Ecto neural progenitor cell (in vitro differentiated cells): ENCODE measurements around the gene CAD.
"Not testable (repeated sequence)": the region's sequence is repeated elsewhere in the genome, so short reads cannot be mapped to it uniquely, and the experiment has no call there.

ENCODE experiments used
- DNase-seq: peaks from one replicate; pipeline ENCODE4 v3.0.0-alpha.2; 2018; ENCODE audit warnings: low spot score

The CAD gene

DNA sequence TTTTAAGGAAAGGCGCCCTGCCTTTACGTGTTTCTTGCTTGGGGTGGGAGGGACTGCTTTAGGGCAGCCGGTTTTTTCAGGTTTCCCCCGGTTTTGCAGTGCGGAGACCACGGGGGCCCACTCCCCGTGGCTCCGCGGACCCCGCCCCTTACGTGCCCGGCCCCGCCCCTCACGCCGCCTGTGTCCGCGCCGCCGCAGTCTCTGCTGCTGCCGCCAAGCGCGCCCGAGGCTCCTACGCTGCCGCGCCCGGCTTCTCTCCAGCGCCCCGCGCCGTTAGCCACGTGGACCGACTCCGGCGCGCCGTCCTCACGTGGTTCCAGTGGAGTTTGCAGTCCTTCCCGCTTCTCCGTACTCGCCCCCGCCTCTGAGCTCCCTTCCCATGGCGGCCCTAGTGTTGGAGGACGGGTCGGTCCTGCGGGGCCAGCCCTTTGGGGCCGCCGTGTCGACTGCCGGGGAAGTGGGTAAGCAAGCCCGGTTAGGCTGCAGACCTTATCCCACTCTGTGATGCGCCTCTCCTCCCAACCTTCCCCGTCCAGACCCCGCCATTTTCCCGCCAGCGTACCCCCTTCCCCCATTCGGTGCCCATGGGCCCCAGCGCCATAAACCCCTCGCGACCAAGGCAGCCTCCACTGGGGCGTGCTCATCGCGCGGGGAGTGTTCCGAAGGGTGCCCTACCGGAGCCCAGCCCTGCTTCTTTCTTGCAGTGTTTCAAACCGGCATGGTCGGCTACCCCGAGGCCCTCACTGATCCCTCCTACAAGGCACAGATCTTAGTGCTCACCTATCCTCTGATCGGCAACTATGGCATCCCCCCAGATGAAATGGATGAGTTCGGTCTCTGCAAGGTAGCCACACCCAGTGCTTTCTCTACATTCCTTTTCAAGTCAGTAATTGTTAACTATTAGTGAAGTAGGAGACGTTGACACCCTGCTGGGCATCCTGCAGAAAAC lies at the start of gene CAD:
TSS of gene CAD (plus strand) at position 197 of the 949 bp plus-strand sequence. CDS start at position 380, 183 bp downstream.
- DNase-seq: peak; percentile 93

DNA sequence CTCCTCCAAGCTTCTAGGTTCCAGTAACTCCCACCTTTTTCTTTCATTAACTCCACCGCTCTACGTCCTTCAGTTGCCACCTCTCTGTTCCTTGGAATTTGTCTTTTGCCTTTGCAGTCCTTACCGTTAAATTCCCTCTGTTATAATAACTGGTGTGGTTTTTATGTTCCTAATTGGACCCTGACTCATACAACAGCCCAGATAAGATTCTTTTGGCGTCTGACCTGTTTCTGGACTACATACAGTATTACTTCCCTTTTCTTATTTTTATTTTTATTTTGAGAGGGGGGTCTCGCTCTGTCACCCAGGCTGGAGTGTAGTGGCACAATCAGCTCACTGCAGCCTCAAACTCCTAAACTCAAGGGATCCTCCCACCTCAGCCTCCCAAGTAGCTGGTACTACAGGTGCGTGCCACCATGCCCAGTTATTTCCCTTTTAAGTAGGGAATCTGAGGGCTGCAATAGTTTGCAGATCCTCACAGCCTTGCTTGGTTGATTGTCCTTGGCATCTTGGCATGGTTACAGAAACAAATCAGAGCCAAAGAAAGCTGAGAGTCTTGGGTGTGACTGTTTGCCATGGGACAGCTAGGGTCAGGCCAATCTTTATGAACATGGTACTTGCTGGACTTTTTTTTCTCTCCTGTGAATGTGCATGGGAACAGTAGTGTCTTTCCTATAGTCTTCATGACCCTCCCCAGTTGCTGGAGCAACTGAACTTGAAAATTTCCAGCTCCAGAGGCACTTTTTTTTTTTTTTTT lies 46.4 kb upstream of the CAD start:
- DNase-seq: no peak

DNA sequence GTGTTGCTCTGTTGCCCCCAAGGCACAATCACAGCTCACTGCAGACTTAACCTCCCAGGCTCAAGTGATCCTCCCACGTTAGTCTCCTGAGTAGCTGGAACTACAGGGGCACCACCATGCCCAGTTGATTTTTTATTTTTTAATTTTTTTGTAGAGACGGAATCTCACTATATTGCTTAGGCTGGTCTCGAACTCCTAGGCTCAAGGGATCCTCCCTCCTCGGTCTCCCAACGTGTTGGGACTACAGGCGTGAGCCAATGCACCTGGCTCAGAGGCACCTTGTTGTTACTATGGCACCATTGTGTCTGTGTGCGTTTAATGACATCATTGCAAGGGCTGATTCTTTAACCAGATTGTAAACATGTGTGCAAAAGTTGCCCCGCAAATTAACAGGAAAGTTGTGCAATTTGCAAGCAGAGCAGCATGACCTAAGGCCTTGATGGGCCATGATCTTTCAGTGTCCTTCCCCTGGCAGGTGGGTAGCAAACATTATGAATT lies 45.8 kb upstream of the CAD start:
- no peak for DNase-seq

DNA sequence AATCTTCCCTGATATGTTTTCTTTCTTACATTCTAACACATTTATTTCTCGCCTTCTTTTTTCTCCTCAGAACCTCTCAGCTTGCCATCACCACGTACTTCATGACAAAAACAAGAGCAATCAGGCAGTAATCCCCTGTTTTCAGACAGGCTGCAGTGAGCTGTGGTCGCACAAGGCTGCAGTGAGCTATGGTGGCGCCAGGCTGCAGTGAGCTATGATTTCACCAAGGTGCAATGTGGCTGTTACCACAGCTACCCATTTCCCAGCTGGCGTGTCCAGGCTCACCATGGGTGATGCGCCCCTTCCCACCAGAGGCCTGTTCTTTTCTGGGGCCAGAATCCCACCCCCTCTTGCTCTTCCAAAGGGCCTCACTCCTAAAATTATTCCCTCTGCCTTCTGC lies 42.5 kb upstream of the CAD start:
- DNase-seq: no peak

DNA sequence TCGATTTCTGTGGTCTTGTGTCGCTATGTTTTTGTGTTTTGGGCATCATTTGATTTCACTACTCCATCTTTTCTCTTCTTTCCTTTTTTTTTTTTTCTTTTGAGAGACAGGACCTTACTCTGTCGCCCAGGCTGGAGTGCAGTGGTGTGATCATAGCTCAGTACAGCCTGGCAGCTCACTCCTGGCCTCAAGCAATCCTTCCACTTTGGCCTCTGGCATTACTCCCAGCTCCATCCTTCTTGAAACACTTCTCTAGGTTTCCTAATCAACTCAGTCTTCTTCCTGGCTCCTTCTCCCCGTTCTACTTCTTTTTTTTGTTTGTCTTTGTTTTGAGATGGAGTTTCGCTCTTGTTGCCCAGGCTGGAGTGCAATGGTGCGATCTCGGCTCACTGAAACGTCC lies 41.8 kb upstream of the CAD start:
- no peak for DNase-seq

DNA sequence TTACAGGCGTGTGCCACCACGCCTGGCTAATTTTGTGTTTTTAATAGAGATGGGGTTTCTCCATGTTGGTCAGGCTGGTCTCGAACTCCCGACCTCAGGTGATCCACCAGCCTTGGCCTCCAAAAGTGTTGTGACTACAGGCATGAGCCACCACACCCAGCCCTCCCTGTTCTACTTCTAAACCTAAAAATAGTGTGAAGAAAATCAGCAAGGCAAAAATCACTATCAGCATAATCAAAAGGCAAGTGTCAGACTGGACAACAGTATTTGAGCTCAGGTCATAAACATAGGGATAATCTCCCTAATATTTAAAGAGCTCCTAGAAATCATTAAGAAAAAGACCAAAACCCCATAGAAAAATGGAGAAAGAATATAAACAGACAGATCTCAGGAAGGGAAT lies 41.4 kb upstream of the CAD start:
- not testable (repeated sequence) for DNase-seq

DNA sequence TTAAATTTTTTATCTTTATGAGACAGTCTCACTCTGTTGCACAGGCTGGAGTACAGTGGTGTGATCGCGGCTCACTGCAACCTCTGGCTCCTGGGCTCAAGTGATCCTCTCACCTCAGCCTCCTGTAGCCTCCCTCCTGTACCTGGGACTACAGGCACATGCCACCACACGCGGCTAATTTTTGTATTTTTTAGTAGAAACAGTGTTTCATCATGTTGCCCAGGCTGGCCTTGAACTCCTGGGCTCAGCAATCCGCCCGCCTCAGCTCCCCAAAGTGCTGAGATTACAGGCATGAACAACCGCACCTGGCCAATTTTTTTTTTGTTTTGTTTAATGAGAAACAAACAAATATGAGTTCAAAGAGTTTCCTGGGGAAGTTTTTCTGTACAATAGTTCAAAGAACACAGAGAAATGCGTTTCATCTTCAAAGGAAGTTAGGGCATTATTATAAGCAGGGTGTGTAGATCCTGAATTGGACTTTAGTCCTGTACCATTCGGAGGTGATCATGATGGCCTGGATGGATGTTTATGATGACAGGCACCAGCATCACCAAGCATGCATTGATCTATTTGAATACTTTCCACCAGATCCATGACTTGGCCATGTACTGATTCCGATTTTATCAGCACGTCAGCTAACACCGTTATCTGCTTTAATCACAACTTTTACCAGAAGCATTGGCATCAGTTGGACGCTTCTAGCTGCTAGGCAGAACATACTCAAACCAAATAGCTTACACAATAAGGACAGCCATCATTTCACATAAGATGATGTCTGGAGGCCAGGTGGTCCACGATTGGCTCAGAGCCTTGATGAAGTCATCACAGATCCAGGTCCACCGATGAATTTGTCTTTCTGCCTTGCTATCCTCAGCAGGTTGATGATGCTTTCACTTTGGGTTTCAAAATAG lies 39.5 kb upstream of the CAD start:
- no peak for DNase-seq

DNA sequence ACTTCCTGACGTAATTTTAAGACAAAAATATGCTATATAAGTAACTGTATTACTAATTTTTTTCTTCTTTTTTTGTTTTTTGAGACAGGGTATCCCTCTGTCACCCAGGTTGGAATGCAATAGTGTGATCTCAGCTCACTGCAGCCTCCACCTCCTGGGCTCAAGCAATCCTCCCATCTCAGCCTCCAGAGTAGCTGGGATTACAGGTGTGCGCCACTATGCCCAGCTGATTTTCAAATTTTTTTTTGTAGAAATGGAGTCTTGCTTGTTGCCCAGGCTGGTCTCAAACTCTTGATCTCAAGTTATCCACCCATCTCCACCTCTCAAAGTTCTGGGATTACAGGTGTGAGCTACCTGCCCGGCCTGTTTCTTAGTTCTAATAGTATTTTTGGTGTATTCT lies 38.7 kb upstream of the CAD start:
- DNase-seq: no peak

DNA sequence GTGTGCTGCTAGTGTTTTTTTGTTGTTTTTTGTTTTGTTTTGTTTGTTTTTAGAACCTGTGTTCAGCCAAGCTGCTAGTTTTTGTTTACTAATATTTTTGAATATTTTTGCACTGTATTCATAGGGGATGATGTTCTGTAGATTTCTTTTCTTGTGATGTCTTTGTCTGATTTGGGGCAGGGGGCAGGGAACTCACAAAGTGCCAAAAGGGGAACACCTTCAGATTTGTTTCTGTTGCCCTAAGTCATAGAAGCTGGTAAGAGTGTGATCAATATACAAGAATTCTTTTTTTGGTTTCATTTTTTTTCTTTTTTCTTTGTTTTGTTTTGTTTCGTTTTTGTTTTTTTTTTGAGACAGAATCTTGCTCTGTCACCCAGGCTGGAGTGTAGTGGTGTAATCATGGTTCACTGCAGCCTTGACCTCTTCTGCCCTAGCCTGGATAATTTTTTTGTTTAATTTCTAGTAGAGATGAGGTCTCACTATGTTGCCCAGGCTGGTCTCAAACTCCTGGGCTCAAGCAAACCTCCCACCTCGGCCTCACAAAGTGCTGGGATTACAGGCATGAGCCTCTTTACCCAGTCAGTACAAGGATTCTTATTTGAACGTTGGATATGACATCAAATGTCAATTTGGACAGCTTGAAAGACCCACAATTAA lies 37.7 kb upstream of the CAD start:
- DNase-seq: no peak

DNA sequence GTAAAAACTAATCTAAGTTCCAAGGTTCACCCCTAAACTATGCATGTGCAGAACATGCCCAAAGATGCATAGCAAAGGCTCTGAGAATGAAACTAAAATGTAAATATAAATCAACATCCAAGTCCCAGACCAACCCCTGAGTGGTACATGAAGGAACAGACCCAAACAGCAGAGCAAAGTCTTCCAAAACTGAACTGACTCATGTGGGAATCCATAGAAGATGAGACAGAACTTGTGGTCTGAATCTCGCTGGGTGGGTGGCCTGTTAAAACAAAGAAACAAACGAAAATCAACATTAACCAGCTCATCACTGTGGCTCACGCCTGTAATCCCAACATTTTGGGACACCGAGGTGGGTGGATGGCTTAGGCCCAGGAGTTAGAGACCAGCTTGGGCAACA lies 34.8 kb upstream of the CAD start:
- no peak for DNase-seq

DNA sequence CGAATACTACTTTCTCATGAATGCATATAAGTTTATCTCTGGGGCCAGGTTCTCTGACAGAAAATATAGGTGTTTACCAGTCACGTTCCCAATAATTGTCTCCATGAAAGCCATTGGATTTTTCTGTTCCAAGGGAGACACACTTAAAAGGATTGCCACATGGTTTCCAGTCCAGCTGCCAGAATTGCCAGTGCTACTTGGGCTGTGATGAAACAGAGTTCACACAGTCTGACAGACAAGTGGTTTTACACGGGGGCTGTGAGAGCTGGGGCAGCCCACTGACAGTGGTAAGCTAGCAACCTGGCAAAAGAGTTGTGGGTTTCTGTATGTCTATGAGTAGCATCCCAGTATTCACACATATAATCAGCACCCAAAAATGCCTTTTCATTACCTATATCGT lies 33.1 kb upstream of the CAD start:
- DNase-seq: no peak

DNA sequence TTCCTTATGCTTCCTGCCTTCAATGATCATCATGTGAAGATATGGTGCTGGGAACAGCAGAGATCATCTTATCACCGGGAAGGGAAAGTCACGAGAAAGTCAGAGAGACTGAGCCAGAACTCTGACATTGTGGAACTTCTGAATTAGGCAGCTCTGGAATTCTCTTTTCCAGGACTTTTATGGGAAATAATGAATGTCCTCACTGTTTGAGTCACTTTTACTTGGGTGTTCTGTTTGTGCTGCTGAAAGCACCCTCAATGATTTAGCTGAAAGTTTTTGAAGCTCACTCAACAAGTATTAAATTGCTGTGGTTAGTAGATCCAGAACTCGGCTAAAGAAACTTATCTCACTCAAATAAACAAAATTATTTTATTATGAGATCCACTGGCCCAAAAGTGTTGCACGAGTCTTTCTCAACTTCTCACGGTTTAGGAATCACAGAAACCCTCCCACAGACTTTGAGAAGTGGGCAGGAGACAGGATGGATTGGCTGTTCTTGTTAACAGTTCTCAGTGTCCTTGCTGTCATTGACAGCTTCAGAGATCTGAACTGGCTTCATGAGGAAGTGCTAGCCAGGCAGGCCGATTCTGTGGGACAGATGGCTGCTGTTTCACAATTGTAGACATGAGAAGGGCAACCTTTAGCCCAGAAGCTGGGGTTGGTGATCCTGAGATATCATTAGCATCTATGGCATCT lies 31.7 kb upstream of the CAD start:
- DNase-seq: no peak

DNA sequence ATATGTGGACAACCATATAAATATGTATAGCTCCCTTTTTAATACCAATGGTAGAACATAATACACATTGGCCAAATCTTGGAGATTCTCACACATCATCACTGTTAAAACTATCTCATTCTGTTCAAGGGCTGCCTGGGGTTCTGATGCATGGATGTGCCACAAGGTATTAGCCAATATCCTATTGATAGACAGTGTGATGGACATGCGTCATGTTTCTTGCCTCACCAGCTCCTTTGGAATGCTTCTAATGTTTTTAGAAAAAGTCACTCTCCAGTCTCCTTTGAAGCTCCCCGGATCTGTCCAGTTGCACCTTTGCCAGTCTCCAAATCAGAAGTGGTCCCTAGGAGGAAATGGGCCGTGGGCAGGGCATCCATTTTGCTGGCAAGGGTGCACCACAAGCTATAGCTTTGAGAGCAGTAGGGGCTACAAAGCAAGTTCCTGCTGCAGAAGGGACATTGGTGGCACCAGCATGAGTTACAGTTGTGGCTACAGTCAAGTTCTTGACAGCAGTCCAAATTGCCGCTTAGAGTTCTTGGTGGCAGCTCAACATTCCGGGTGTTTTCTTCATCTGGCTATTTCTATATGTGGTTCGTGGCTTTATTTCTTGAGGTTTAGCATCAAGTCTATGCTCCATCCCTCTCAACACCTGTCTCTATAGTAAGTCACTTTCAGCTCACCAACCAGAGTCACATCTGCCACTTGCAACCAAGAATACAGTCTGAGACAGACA lies 30.4 kb upstream of the CAD start:
- no peak for DNase-seq

DNA sequence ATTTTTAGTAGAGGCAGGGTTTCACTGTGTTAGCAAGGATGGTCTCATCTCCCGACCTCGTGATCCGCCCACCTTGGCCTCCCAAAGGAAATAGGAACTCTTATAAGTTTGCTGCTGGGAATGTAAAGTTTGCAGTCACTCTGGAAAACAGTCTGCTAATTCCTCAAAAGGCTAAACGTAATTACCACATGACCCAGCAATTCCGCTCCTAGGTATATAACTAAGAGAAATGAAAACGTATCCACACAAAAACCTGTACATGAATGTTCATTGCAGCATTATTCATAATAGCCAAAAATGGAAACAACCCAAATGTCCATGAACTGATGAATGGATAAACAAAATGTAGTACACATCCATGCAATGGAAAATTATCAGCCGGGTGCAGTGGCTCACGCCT lies 27.2 kb upstream of the CAD start:
- DNase-seq: no peak

DNA sequence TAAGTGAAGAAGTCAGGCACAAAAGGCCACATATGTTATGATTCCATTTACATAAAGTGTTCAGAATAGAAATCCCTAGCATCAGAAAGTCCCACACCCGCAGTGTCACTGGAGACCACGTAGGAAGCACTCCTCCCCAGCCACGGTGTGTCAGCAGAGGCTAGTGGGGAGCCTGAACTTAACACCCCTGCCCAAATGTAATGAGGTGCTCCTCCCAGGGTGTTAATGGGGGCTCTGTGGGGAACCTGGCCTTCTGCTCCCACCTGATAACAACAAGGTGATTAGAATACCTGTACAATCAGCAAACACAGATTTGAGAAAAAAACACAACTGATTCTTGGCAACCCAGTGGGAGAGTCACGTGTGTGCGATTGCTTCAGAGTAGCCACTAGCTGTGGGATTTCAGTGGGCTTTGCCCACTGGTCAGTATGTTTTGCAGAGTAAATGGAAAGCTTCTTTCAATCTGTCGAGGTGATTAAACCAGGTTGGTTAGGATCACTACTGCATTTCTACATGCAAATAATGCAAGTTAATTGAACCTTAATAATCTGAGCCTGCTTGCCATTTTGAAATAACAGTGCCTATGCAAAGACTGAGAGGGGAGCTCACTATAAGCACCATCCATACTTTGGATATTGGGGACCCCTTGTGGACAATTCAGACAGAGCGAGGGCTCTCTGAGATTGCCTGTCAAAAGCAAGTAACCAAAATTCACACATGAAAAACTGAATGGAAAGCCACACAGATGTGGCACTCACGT lies 25.9 kb upstream of the CAD start:
- peak; percentile 58 for DNase-seq

DNA sequence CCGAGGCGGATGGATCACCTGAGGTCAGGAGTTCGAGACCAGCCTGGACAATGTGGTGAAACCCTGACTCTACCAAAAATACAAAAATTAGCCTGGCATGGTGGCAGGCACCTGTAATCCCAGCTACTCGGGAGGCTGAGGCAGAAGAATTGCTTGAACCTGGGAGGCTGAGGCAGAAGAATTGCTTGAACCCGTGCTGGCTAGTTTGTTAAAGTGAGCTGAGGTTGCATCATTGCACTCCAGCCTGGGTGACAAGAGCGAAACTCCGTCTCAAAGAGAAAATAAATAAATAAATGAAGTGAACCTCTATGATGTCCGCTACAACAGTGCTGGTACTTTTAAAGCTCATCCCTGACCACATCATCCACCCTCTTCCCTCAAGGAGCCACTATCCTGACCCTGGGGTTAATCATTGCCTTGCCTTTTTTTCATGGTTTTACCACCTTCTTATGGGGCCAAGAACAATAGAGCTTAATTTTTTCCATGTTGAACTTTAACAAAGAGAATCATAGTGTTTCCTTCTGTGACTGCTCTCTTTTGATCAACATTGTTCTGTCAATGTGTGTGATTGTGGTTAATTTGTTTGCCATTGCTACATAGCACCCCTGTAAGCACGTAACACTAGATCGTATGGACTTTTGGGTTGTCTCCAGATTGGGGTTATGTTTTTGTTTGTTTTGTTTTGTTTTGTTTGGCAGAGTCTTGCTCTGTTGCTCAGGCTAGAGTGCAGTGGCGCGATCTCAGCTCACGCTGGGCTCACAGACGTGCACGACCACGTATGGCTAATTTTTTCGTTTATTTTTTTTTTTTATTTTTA lies 22.4 kb upstream of the CAD start:
- no peak for DNase-seq

DNA sequence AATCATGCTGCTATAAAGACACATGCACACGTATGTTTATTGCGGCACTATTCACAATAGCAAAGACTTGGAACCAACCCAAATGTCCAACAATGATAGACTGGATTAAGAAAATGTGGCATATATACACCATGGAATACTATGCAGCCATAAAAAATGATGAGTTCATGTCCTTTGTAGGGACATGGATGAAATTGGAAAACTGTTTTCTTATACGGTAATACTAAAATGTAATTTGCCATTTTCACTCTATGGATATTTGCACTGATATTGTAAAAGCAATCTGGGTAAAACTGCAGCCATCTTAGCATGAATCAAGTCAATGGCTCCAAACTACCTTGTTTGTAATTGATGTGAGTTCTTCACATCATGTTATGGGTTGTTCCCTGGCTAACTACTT lies 21.4 kb upstream of the CAD start:
- DNase-seq: not testable (repeated sequence)

DNA sequence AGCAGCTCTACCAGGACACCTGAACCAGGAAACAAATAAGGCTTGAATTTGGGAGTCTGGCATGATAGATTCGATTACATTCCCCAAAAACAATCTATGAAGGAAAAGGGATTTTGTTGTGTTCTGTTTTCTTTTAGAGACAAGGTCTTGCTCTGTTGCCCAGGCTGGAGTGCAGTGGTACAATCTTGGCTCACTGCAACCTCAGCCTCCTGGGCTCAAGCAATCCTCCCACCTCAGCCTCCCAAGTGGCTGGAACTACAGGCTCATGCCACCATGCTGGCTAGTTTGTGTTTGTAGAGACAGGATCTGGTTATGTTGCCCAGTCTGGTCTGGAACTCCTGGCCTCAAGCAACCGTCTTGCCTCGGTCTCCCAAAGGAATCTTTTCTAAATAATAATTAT lies 19.1 kb upstream of the CAD start:
- DNase-seq: not testable (repeated sequence)
